Muscle of arm (tissue), 12 donors: ENCODE results near the gene LIN52. TPM values are rescaled to one million over a fixed set of nuclear protein-coding genes. Genes with fewer than 3 reads are reported as not detected.
"Not testable (repeated sequence)": the region's sequence is repeated elsewhere in the genome, so short reads cannot be mapped to it uniquely, and the experiment has no call there.

ENCODE experiments used
- DNase-seq: peaks from one replicate; pipeline ENCODE4 v3.0.0-alpha.2; 2013
- polyA plus RNA-seq, 12 donors: library from polyadenylated mRNA; unstranded; fragments of 120-200 nt; gene quantifications; one replicate each; pipeline ENCODE4 v1.2.1, GENCODE V29; 2013; ENCODE audit not compliant: insufficient read length in 12 of 12

Gene LIN52
- polyA plus RNA-seq, 12 donors = 8.9 to 155 (median 12.4) TPM

- DNase-seq = no peak
Observed at GRCh38 chr14:74089251-74090020, 4.7 kb downstream of the LIN52 start.

- no peak for DNase-seq
Observed at GRCh38 chr14:74105381-74105780, 20.6 kb downstream of the LIN52 start.

GRCh38 chr14:74109369-74109768 lies 24.6 kb downstream of the LIN52 start:
- DNase-seq = no peak

GRCh38 chr14:74111395-74112216 lies 26.9 kb downstream of the LIN52 start:
- DNase-seq = peak; percentile 35

GRCh38 chr14:74125487-74125886 lies 40.7 kb downstream of the LIN52 start:
- not testable (repeated sequence) for DNase-seq

- DNase-seq = no peak
Observed at GRCh38 chr14:74126315-74127013, 41.7 kb downstream of the LIN52 start.

GRCh38 chr14:74127634-74128033 lies 42.9 kb downstream of the LIN52 start:
- DNase-seq = no peak

- DNase-seq = no peak
Observed at GRCh38 chr14:74133833-74134481, 49.2 kb downstream of the LIN52 start.

- DNase-seq = no peak
Observed at GRCh38 chr14:74134484-74134883, 49.7 kb downstream of the LIN52 start.

GRCh38 chr14:74135426-74135825 lies 50.7 kb downstream of the LIN52 start:
- DNase-seq = no peak

- DNase-seq = peak; percentile 21
Observed at GRCh38 chr14:74140374-74140850, 55.7 kb downstream of the LIN52 start.

- DNase-seq = no peak
Observed at GRCh38 chr14:74141703-74142102, 56.9 kb downstream of the LIN52 start.

- DNase-seq = no peak
Observed at GRCh38 chr14:74142523-74142922, 57.8 kb downstream of the LIN52 start.

GRCh38 chr14:74144789-74145188 lies 60.0 kb downstream of the LIN52 start:
- no peak for DNase-seq

GRCh38 chr14:74147571-74147970 lies 62.8 kb downstream of the LIN52 start:
- DNase-seq = no peak

- no peak for DNase-seq
Observed at GRCh38 chr14:74148705-74149104, 63.9 kb downstream of the LIN52 start.

GRCh38 chr14:74155287-74155686 lies 70.5 kb downstream of the LIN52 start:
- no peak for DNase-seq

GRCh38 chr14:74155749-74156148 lies 71.0 kb downstream of the LIN52 start:
- no peak for DNase-seq

- DNase-seq = no peak
Observed at GRCh38 chr14:74160763-74161162, 76.0 kb downstream of the LIN52 start.

GRCh38 chr14:74161526-74162158 lies 76.9 kb downstream of the LIN52 start:
- DNase-seq = no peak

GRCh38 chr14:74169906-74170305 lies 85.2 kb downstream of the LIN52 start:
- no peak for DNase-seq
